ENCODE results near the gene IKZF1. TPM values are rescaled to one million over a fixed set of nuclear protein-coding genes. Genes with fewer than 3 reads are reported as not detected.

IKZF1 gene
- total and polyA plus RNA-seq, 2 of the 13 experiments (the other 11 are each of a cell fraction or from before 2014, with no cell fraction given) = not detected

- Histone ChIP-seq H3K4me3 (replicated peaks in 1 of 3; ENCODE audit: insufficient read depth in 1 of 3, low read depth in 2 of 3, low read length in 3 of 3) (no peak overlapping the region), H3K27ac (ENCODE audit: extremely low read length, insufficient read depth, low read length) (no peak overlapping the region), H4K20me1 (ENCODE audit: insufficient read depth, low read length) (no peaks in the 10 kb centered on the region), H3K79me2 (ENCODE audit: insufficient read depth, low read length) (no peaks in the 10 kb centered on the region), H3K4me1 (ENCODE audit: insufficient read depth, low read length) (no peaks in the 10 kb centered on the region), H3K27me3 (ENCODE audit: control insufficient read depth in 1 of 2, insufficient read depth in 2 of 2, low read length in 2 of 2) (peaks cover 5 to 28% of the 10 kb centered on the region in 2 experiments; a peak in 4 of 5 replicates), H2AFZ (ENCODE audit: low read length) (no peak overlapping the region), H3K9me3 (ENCODE audit: low read length) (no peaks in the 10 kb centered on the region), H3K36me3 (replicated peaks in 1 of 2; ENCODE audit: control insufficient read depth in 1 of 2, insufficient read depth in 2 of 2, low read length in 2 of 2) (no peaks in the 10 kb centered on the region), H3K4me2 (ENCODE audit: low read depth, low read length) (no peak overlapping the region), H3K9ac (ENCODE audit: insufficient read depth, low read depth, low read length) (no peak overlapping the region)
- DNase-seq (ENCODE audit: low spot score) (no peak), ATAC-seq (no peak), FAIRE-seq (no peak)
- CTCF ChIA-PET (ENCODE audit: low intra/inter-chr PET ratio, low total read pairs) = no interaction called here
- in situ Hi-C loops (cut with HindIII; ENCODE audit: extremely low pct_ligation_motif_present, low pct_unique_long_range_greater_than_20kb) (no loop called here), intact Hi-C loops (cut with micrococcal nuclease; ENCODE audit: unreplicated experiment) (no loop called here)
- no TSS peak for BruUV-seq (replicated peaks)
- TF ChIP-seq ZBTB3 (CRISPR knock-in tag; IDR thresholded peaks at IDR 0.05; ENCODE audit: borderline replicate concordance, low read depth) (no peak), PLRG1 (conservative IDR thresholded peaks at IDR 0.05) (no peak), ZNF83 (CRISPR knock-in tag; IDR thresholded peaks at IDR 0.05; ENCODE audit: borderline replicate concordance) (no peak), SRSF4 (IDR thresholded peaks at IDR 0.05; ENCODE audit: low read depth, low read length, poor library complexity, severe bottlenecking) (no peak), ZKSCAN1 (IDR thresholded peaks at IDR 0.05; ENCODE audit: low read length) (no peak), ZNF569 (CRISPR knock-in tag; IDR thresholded peaks at IDR 0.05; ENCODE audit: borderline replicate concordance) (no peak), ATF1 (CRISPR knock-in tag; IDR thresholded peaks at IDR 0.05) (no peak), ZBTB38 (CRISPR knock-in tag; IDR thresholded peaks at IDR 0.05) (no peak), FOXO1 (CRISPR knock-in tag; IDR thresholded peaks at IDR 0.05) (no peak), RFX5 (IDR thresholded peaks at IDR 0.05; ENCODE audit: low read depth, low read length) (no peak), MAFG (CRISPR knock-in tag; IDR thresholded peaks at IDR 0.05) (no peak), SRSF9 (IDR thresholded peaks at IDR 0.05; ENCODE audit: borderline replicate concordance, insufficient read depth, low read depth, low read length, poor library complexity, severe bottlenecking) (no peak), NCOA1 (CRISPR knock-in tag; IDR thresholded peaks at IDR 0.05) (no peak), ZFP1 (CRISPR knock-in tag; IDR thresholded peaks at IDR 0.05) (no peak), ZFP90 (CRISPR knock-in tag; IDR thresholded peaks at IDR 0.05; ENCODE audit: borderline replicate concordance) (no peak), POLR2AphosphoS2 (IDR thresholded peaks at IDR 0.05; ENCODE audit: low read depth, low read length) (no peak), RFX1 (IDR thresholded peaks at IDR 0.05) (no peak)
- TF ChIP-seq, protein P1, sequence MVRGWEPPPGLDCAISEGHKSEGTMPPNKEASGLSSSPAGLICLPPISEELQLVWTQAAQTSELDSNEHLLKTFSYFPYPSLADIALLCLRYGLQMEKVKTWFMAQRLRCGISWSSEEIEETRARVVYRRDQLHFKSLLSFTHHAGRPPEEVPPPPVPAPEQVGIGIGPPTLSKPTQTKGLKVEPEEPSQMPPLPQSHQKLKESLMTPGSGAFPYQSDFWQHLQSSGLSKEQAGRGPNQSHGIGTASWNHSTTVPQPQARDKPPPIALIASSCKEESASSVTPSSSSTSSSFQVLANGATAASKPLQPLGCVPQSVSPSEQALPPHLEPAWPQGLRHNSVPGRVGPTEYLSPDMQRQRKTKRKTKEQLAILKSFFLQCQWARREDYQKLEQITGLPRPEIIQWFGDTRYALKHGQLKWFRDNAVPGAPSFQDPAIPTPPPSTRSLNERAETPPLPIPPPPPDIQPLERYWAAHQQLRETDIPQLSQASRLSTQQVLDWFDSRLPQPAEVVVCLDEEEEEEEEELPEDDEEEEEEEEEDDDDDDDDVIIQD (CRISPR knock-in tag; IDR thresholded peaks at IDR 0.05; ENCODE audit: low read depth) = no peak
- 28% methylated on average over 4 of the region's 4 CpGs for WGBS (ENCODE audit: low lambda C conversion rate)
- POLR2A ChIA-PET = no interaction called here
Measured at GRCh38 chr7:50330254-50330653, 25.7 kb downstream of the IKZF1 start.
